SKM-1 (cell line): ENCODE results near the gene FTL.

Experiments
- DNase-seq: peaks from one replicate; lab custom pipeline; 2025; ENCODE audit not compliant: unreplicated experiment; lab: John Stamatoyannopoulos, UW

FTL gene

DNA sequence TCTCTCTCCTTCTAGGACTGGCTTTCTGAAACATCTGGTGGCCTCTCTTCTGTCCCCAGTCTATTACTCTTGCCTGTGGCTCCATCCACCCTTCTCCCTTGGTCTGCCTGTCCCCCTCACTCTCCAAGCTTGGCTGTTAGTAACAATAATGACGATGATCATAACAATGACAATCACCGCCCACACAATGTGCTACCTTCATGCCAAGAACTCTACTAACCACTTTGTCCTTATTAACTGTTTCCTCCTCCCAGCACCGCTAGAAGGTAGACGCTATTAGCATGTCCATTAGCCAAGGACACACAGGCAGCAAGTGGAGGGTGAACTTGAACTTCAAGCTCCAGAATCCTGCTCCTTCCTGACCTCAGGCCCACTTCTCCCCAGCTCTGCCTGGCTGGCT, 25.3 kb downstream of the FTL start:
- no peak for DNase-seq

- no peak for DNase-seq
Measured at GRCh38 chr19:48991011-48991609, 26.0 kb downstream of the FTL start.

GRCh38 chr19:48991873-48992580, 26.9 kb downstream of the FTL start:
- no peak for DNase-seq

GRCh38 chr19:48992581-48993174, 27.6 kb downstream of the FTL start:
- no peak for DNase-seq

GRCh38 chr19:48993175-48994034, 28.3 kb downstream of the FTL start, which contains the start of the genes GYS1 and RUVBL2:
TSS of gene GYS1 (minus strand) at chr19:48993309. CDS start at chr19:48993112, 197 bp downstream.
TSS of gene RUVBL2 (plus strand) at chr19:48993887. CDS start at chr19:48993912, 25 bp downstream.
- DNase-seq, result peak; percentile 94

- no peak for DNase-seq
Measured at GRCh38 chr19:48994035-48994386, 28.9 kb downstream of the FTL start.

DNA sequence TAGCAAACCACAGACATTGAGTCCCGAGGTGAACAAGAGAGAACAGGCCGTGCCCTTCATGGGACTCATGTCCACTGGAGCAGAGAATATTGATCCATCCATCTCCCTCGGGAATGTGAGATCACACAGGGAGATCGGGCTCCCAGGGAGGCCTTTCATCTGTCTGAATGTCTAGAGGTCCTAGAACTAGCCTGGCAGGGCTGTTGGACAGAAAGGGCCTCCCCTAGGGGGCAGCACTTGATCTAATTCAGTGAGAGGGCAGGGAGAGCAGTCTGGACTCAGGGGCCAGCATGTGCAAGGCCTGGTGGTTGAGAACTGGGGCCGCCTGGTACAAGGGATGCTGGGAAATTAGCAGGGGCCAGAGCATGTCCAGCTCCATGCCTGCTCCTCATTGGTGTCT, 32.9 kb downstream of the FTL start:
- DNase-seq, result no peak

DNA sequence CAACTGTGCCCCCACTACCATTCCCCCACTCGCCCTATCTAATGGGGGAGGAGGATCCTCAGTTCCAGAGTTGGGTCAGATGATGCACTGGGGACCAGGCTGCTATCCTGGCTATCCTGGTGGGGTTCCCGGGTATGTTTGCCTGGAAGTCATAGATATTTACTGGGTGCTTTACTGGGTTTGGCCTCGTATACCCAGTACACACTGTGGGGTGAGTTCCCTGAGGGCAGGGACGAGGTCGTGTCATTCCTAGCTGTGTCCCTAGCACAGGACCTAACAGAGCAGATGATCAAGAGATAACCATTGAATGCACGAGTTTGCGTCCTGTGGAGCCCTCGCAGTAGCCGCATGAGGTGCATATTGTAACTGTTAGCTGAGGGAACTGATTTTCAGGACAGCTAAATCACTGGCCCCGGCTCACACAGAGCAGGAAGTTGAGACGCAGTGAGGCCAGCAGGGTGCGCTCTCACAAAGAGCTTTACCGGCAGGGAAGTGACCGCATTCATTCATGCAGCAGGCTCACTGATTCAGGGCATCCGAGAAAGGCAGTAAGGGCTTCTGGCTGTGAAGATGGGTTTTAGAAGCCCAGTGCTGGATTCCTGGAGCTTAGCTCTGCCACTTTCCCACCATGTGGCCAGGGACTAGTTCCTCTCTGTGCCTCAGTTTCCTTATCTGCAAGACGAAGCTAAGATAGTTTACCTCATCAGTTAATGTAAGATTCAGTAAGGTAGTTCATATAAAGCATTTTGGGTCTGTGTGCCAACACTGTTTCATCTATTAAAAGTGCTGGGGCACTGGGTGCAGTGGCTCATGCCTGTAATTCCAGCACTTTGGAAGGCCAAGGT, 34.6 kb downstream of the FTL start:
- no peak for DNase-seq

- no peak for DNase-seq
Measured at GRCh38 chr19:49004133-49004532, 39.0 kb downstream of the FTL start.

GRCh38 chr19:49004964-49005614, 40.0 kb downstream of the FTL start:
- no peak for DNase-seq

- DNase-seq, result no peak
Measured at GRCh38 chr19:49006905-49007304, 41.8 kb downstream of the FTL start.

DNA sequence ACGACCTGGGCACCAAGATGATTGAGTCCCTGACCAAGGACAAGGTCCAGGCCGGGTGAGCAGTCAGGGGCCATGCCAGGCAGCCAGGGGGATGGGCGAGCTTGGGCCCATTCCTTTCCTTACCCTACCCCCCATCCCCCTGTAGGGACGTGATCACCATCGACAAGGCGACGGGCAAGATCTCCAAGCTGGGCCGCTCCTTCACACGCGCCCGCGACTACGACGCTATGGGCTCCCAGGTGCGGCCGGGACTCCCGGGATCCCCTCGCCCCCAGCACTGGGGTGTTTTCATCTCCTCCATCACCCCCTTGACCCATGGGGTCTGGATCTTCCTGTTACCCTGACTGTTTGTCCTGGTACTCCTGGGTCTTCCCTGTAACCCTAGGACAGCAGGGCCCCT, 44.7 kb downstream of the FTL start:
- DNase-seq, result no peak

DNA sequence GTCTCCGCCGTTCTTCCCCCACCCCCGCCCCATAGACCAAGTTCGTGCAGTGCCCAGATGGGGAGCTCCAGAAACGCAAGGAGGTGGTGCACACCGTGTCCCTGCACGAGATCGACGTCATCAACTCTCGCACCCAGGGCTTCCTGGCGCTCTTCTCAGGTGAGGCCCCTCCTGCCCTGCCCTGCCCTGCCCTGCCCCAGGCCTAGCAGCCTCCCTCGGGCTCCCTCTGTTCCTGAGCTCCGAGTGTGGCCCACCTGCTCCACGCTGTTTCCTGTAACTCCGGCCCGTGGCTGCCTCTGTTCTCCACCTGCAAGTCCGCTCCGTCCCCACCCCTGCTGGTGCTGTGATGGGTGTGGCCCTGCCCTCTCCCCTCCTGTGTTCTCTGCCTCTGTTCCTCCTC, 45.3 kb downstream of the FTL start:
- no peak for DNase-seq

- no peak for DNase-seq
Measured at GRCh38 chr19:49011194-49011593, 46.1 kb downstream of the FTL start.

DNA sequence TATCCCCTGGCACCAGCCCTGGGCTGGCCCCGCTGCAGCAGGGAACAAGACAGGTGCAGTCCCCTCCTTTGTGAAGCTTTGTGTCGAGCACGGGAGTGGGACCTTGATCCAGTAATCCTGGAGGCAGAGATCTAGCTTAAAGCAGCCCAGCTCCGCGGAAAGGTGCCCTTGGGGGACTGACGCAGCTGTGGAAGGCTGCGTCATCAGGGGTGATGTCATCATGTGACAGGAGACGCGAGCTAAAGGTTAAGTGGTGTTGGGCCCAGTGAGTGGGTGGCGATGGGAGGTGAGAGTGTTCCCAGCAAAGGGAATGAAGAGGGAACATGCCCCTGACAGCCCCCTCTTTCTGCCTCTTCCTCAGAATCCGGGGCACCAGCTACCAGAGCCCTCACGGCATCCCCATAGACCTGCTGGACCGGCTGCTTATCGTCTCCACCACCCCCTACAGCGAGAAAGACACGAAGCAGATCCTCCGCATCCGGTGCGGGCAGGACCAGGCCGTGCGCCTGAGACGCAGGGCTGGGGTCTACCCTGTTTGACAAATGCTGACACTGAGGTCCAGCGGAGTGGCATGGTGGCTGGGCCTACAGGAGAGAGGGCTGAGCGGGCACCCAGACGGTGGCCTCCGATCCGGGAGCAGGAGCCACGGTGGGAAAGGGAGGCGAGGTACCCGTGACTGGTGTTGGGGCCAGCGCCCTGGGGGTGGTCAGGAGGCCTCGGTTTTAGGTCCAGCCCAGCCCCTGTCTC, 49.2 kb downstream of the FTL start:
- no peak for DNase-seq

GRCh38 chr19:49014870-49015255, 49.8 kb downstream of the FTL start:
- DNase-seq, result no peak

- no peak for DNase-seq
Measured at GRCh38 chr19:49016067-49016839, 51.1 kb downstream of the FTL start.
